ENCODE measurements around the gene TBX6.

DNA sequence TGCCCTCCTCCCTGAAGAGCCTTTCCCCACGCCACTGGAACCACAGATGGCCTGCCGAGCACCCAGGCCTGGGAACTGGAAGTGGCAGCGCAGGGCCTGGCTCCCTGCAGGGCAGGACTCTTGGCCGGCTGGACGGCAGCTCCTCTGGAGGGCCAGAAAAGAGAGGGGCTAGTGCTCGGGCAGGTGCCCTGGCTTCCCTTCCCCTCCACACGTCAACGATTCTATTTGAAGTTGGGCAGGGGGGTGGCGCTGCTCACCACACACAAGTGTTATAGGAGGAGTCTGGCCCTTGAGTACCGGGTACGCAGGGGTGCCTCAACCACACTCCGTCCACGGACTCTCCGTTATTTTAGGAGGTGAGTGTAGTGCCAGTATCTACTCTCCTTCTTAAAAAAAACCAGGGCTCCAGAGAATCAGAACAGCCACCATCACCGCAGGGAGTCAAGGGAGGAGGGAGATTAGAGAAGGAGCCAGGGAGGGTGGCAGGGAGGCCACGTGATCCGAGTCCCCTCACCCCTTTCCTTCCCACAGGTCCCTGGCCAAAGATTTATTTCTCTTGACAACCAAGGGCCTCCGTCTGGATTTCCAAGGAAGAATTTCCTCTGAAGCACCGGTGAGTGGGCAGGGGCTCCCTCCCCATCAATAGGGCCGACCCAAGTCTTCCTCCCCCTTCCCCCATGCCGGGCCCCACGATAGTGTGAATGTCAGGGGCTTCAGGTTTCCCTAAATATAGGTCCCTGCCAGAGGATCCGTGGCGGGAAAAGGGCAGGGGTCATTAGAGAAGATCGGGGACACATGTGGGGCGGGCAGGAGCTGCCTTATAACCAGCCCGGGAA lies 27.6 kb downstream of the TBX6 start:
- TF ChIP-seq, protein P1, sequence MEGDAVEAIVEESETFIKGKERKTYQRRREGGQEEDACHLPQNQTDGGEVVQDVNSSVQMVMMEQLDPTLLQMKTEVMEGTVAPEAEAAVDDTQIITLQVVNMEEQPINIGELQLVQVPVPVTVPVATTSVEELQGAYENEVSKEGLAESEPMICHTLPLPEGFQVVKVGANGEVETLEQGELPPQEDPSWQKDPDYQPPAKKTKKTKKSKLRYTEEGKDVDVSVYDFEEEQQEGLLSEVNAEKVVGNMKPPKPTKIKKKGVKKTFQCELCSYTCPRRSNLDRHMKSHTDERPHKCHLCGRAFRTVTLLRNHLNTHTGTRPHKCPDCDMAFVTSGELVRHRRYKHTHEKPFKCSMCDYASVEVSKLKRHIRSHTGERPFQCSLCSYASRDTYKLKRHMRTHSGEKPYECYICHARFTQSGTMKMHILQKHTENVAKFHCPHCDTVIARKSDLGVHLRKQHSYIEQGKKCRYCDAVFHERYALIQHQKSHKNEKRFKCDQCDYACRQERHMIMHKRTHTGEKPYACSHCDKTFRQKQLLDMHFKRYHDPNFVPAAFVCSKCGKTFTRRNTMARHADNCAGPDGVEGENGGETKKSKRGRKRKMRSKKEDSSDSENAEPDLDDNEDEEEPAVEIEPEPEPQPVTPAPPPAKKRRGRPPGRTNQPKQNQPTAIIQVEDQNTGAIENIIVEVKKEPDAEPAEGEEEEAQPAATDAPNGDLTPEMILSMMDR (IDR thresholded peaks at IDR 0.05) = peak in 9 of 12 donors; percentile 23 to 63 (median 39)
- peak in 1 of 2 donors; percentile 58 for TF ChIP-seq POLR2A (IDR thresholded peaks at IDR 0.05)

All from heart left ventricle (tissue), 13 donors.